Activated naive CD8-positive, alpha-beta T cell (primary cell): ENCODE measurements around the gene SNRNP35.
"Not testable (repeated sequence)": the region's sequence is repeated elsewhere in the genome, so short reads cannot be mapped to it uniquely, and the experiment has no call there.

Experiments
- H3K27ac Mint-ChIP-seq: one replicate; pipeline ENCODE4 v1.8.0; 2021; ENCODE audit warnings: mixed read lengths
- H3K27me3 Mint-ChIP-seq: one replicate; pipeline ENCODE4 v1.8.0; 2021; ENCODE audit warnings: mixed read lengths
- H3K36me3 Mint-ChIP-seq: one replicate; pipeline ENCODE4 v1.8.0; 2021; ENCODE audit warnings: mixed read lengths
- H3K4me1 Mint-ChIP-seq: one replicate; pipeline ENCODE4 v1.8.0; 2021; ENCODE audit warnings: low read depth, mixed read lengths
- H3K4me3 Mint-ChIP-seq: one replicate; pipeline ENCODE4 v1.8.0; 2021; ENCODE audit warnings: mild to moderate bottlenecking, mixed read lengths
- H3K9me3 Mint-ChIP-seq: one replicate; pipeline ENCODE4 v1.8.0; 2021; ENCODE audit warnings: low read depth, mixed read lengths

The SNRNP35 gene

GRCh38 chr12:123474485-123475245 is 16.7 kb downstream of the SNRNP35 start:
- Mint-ChIP-seq H3K27ac (peak overlapping the region; percentile 87), H3K27me3 (no peaks in the 10 kb centered on the region), H3K9me3 (no peaks in the 10 kb centered on the region), H3K4me3 (peak overlapping the region; percentile 5), H3K4me1 (peaks cover 26% of the 10 kb centered on the region), H3K36me3 (no peaks in the 10 kb centered on the region)

DNA sequence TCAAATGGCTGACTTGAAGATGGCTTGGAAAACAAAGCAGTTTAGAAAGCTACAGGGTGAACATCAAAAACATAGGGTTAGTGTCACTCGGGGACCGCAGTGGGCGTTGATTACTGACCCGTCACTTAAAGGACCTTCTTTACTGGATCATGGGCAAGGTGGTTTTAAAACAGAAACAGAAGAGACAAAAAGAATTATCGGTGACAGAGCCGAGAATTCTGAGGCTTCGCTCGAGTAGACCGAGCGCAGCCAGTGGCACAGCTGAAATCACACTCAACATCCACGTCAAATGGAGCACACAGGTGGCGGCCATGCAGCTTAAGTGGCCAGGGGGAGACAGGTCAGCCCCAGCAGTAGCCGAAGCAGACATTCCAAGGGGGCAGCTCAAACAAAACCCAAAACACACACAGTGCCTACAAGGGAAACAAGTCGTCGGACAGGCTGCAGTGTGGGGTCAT is 17.3 kb downstream of the SNRNP35 start:
- H3K36me3 Mint-ChIP-seq, result no peaks in the 10 kb centered on the region
- H3K9me3 Mint-ChIP-seq, result no peaks in the 10 kb centered on the region
- H3K27ac Mint-ChIP-seq, result peak overlapping the region; percentile 87
- peak overlapping the region; percentile 5 for H3K4me3 Mint-ChIP-seq
- H3K27me3 Mint-ChIP-seq, result no peaks in the 10 kb centered on the region
- H3K4me1 Mint-ChIP-seq, result peaks cover 26% of the 10 kb centered on the region

GRCh38 chr12:123478069-123478468 is 20.1 kb downstream of the SNRNP35 start:
- no peak overlapping the region for H3K4me3 Mint-ChIP-seq

GRCh38 chr12:123478762-123479161 is 20.8 kb downstream of the SNRNP35 start:
- Mint-ChIP-seq H3K36me3 (no peaks in the 10 kb centered on the region), H3K27ac (no peak overlapping the region), H3K27me3 (no peaks in the 10 kb centered on the region), H3K4me3 (no peak overlapping the region), H3K9me3 (no peaks in the 10 kb centered on the region), H3K4me1 (peaks cover 34% of the 10 kb centered on the region)

More at GRCh38 chr12:123478069-123478468, 20.1 kb downstream of the SNRNP35 start:
- H3K27ac Mint-ChIP-seq, result no peak overlapping the region
- no peaks in the 10 kb centered on the region for H3K36me3 Mint-ChIP-seq
- peaks cover 30% of the 10 kb centered on the region for H3K4me1 Mint-ChIP-seq
- H3K9me3 Mint-ChIP-seq, result no peaks in the 10 kb centered on the region
- H3K27me3 Mint-ChIP-seq, result no peaks in the 10 kb centered on the region

DNA sequence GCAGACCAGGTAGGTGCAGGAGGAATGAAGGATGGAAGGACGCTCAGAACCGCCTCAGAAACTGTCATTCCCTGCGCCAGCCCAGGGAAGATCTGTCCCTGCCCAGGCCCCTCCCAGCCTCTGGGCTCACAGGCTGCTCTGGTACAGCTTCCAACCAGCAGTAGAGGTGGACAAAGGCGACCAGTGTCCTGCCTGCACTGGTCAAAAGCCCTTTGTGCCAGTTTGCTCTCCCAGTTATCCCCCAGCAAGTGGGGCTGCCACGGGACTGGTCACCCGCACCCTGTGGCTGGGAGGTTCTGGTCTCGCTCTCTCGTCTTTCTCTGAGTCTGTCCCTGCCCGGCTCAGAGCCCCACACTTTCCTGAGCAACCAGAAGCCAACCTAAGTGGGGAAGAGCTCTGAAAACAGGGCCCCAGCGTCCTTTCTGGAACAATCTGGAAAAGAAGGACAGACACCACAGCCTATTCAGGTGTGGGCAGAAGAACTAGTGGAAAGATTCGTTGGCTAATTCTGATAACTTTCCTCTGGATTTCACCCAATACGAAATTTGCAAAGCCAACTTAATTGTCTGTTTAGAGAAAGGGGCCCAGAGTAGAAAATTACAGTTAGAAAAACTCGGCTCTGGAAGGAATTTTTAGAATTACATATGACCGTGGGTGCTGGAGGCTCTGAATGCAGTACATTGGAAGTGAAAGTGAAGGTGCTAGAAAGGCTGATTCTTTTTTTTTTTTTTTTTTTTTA is 21.7 kb downstream of the SNRNP35 start:
- H3K36me3 Mint-ChIP-seq, result no peaks in the 10 kb centered on the region
- H3K27me3 Mint-ChIP-seq, result no peaks in the 10 kb centered on the region
- no peak overlapping the region for H3K27ac Mint-ChIP-seq
- no peaks in the 10 kb centered on the region for H3K9me3 Mint-ChIP-seq
- no peak overlapping the region for H3K4me3 Mint-ChIP-seq
- H3K4me1 Mint-ChIP-seq, result peaks cover 37% of the 10 kb centered on the region

DNA sequence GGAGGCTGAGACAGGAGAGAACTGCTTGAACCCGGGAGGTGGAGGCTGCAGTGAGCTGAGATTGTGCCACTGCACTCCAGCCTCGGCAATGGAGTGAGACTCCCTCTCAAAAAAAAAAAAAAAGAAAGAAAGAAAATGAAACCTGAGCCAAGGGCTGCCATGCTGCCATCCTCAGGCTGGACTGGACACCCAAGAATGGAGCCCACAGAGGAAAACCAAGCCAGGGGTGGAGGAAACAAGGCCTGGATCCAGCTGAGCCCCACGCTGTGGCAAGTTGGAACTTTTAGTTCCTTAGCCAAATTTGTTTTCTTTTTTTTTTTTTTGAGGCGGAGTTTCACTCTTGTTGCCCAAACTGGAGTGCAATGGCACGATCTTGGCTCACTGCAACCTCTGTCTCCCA is 23.3 kb downstream of the SNRNP35 start:
- H3K4me1 Mint-ChIP-seq, result peaks cover 34% of the 10 kb centered on the region
- H3K9me3 Mint-ChIP-seq, H3K27ac Mint-ChIP-seq, H3K36me3 Mint-ChIP-seq, H3K4me3 Mint-ChIP-seq, H3K27me3 Mint-ChIP-seq: not testable (repeated sequence)

GRCh38 chr12:123482876-123483275 is 24.9 kb downstream of the SNRNP35 start:
- Mint-ChIP-seq H3K4me1 (peaks cover 27% of the 10 kb centered on the region), H3K27ac (no peak overlapping the region), H3K36me3 (no peaks in the 10 kb centered on the region), H3K4me3 (no peak overlapping the region), H3K9me3 (no peaks in the 10 kb centered on the region), H3K27me3 (no peaks in the 10 kb centered on the region)

DNA sequence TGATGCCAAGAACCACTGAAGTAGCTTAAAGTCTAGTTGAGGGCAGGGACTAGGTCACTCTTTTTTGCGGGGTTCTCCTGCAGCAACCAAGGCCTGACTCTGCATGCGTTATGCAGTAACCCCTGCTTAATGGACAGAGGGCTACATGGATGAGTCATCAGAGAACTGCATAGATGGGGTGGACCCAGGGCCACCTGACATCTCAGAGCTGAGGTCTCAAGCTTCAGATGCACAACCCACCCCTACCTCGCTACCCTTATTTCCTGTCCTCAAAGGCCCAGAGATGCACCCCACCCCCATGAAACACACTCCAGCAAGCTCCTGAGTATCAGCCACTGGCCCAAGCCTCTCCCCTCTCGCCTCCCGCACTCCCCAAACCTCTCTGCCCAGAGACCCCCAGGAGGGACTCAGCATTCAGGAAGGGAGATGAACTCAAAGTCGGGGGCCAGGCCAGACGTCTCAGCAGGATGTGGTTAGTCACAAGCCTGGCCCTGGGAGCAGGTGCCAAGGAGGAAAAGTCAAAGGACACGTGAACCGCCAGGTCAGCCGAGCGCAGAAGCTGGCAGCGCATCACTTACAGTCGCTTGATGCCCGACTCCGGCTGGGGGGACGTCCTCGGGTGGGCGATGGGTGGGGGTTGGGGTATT is 25.8 kb downstream of the SNRNP35 start:
- Mint-ChIP-seq H3K9me3 (no peaks in the 10 kb centered on the region), H3K36me3 (no peaks in the 10 kb centered on the region), H3K27ac (peak overlapping the region; percentile 22), H3K4me1 (peaks cover 27% of the 10 kb centered on the region), H3K4me3 (peak overlapping the region; percentile 41), H3K27me3 (no peaks in the 10 kb centered on the region)

GRCh38 chr12:123485756-123486155 is 27.8 kb downstream of the SNRNP35 start:
- Mint-ChIP-seq H3K36me3 (no peaks in the 10 kb centered on the region), H3K27ac (no peak overlapping the region), H3K9me3 (no peaks in the 10 kb centered on the region), H3K27me3 (no peaks in the 10 kb centered on the region), H3K4me1 (peaks cover 23% of the 10 kb centered on the region), H3K4me3 (no peak overlapping the region)

- Mint-ChIP-seq H3K27ac (no peak overlapping the region), H3K36me3 (no peaks in the 10 kb centered on the region), H3K27me3 (no peaks in the 10 kb centered on the region), H3K4me3 (no peak overlapping the region), H3K9me3 (no peaks in the 10 kb centered on the region), H3K4me1 (peaks cover 23% of the 10 kb centered on the region)
These were observed 29.5 kb downstream of the SNRNP35 start for GRCh38 chr12:123487428-123487827.

DNA sequence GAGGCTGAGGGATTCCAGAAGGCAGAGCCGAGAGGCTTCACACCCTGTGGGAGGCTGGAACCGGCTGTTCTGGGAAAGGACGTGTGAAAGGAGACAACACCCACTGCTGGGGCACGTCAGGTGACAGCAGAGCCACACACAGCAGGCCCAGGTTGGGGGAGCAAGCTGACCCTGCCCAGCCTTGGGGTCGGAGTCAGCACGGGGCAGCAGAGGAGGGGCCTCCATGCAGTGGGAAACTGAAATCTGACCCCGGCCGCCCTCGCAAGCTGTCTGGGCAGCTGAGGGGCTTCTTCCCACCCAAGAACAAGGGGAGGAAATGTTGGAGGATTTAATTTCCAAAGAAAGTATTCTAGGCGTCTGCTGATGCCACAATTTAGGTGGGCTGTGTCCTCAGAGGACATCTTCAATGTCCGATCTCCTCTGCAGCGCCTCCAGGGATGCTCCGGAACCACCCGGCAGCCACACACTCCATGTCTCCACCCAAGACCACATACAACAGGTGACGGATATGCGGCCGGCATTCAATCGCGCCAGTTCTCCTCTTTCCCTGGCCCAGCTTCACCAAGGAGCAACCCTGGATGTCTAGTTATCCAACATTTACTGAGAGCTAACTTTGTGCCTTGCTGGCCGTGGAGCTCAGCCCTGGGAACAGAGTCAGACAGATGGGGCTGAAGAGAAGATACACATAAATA is 30.7 kb downstream of the SNRNP35 start:
- H3K36me3 Mint-ChIP-seq, result no peaks in the 10 kb centered on the region
- H3K4me3 Mint-ChIP-seq, result no peak overlapping the region
- H3K4me1 Mint-ChIP-seq, result peaks cover 17% of the 10 kb centered on the region
- H3K27me3 Mint-ChIP-seq, result no peaks in the 10 kb centered on the region
- no peak overlapping the region for H3K27ac Mint-ChIP-seq
- no peaks in the 10 kb centered on the region for H3K9me3 Mint-ChIP-seq

DNA sequence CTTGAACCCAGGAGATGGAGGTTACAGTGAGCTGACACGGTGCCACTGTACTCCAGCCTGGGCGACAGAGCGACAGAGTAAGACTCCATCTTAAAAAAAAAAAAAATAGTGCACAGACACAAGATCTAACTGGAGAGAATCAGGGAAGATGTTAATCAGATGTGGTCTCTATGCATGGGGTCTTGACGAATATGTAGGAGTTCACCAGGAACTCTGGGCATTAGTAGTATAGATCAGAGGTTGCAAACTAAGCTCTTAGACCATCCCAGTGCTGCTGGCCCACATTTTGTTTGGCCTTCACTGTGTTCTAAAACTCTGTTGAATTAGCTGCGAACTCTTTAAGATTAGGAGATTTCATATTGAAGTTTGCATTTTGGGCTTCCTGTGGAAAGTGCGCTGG is 31.6 kb downstream of the SNRNP35 start:
- Mint-ChIP-seq H3K27me3 (no peaks in the 10 kb centered on the region), H3K36me3 (no peaks in the 10 kb centered on the region), H3K4me3 (no peak overlapping the region), H3K27ac (no peak overlapping the region), H3K9me3 (no peaks in the 10 kb centered on the region), H3K4me1 (peaks cover 9% of the 10 kb centered on the region)

DNA sequence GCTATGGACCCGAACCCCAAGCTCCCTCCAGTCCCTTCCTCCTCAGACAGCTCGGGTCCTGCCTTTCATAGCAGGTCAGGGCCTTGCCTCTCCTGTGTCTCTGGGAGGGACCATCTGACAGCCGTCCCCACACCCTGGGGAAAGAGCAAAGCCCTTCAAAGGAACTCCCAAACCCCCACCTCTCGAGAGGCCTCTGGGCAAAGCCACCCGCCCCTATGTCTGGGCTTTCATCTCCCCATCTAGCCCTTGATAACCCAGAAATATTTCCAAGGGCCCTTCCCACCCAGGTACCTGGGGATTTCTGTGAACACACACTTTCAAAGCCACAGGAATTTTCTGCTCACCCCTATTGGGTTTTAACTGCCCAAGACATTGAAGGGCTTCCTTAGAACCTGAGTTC is 32.1 kb downstream of the SNRNP35 start:
- no peaks in the 10 kb centered on the region for H3K9me3 Mint-ChIP-seq
- H3K27ac Mint-ChIP-seq, result no peak overlapping the region
- no peak overlapping the region for H3K4me3 Mint-ChIP-seq
- no peaks in the 10 kb centered on the region for H3K27me3 Mint-ChIP-seq
- peaks cover 3% of the 10 kb centered on the region for H3K4me1 Mint-ChIP-seq
- H3K36me3 Mint-ChIP-seq, result no peaks in the 10 kb centered on the region

GRCh38 chr12:123491056-123491455 is 33.1 kb downstream of the SNRNP35 start:
- no peaks in the 10 kb centered on the region for H3K36me3 Mint-ChIP-seq
- H3K4me3 Mint-ChIP-seq, result no peak overlapping the region
- H3K27me3 Mint-ChIP-seq, result no peaks in the 10 kb centered on the region
- H3K4me1 Mint-ChIP-seq, result peaks cover 2% of the 10 kb centered on the region
- H3K27ac Mint-ChIP-seq, result no peak overlapping the region
- H3K9me3 Mint-ChIP-seq, result no peaks in the 10 kb centered on the region

DNA sequence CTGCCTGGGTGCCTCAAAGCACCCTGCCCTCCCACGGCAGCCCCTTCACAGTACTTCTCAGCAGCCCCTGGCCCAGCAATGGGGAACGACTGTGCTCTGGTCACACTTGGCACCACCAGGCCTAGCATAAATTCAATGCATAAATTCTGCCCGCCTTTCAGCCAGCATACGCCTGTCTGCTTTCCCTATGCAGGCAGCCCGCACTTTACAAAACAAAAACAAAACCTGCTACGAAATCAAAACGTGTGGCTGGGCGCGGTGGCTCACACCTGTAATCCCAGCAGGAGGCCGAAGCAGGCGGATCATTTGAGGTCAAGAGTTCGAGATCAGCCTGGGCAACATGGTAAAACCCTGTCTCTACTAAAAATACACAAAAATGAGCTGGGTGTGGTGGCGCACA is 33.5 kb downstream of the SNRNP35 start:
- H3K27me3 Mint-ChIP-seq, result no peaks in the 10 kb centered on the region
- H3K9me3 Mint-ChIP-seq, result no peaks in the 10 kb centered on the region
- no peak overlapping the region for H3K4me3 Mint-ChIP-seq
- H3K4me1 Mint-ChIP-seq, result no peaks in the 10 kb centered on the region
- no peak overlapping the region for H3K27ac Mint-ChIP-seq
- H3K36me3 Mint-ChIP-seq, result no peaks in the 10 kb centered on the region
